H9 (cell line): ENCODE measurements around the gene C5orf22. TPM values are rescaled to one million over a fixed set of nuclear protein-coding genes. Genes with fewer than 3 reads are reported as not detected.

Source experiments
- DNase-seq: peaks from one replicate; pipeline ENCODE4 v3.0.0-alpha.2; 2017
- H2AFZ ChIP-seq: one replicate; pipeline ENCODE4 v1.6.1; 2013; ENCODE audit warnings: mild to moderate bottlenecking, low read length, control low read depth, moderate library complexity
- H2AK5ac ChIP-seq: 2 replicates; pipeline ENCODE4 v1.6.1; 2013; ENCODE audit warnings: low read length, control low read depth, mixed read lengths; ENCODE audit not compliant: insufficient read length
- H2BK120ac ChIP-seq: one replicate; pipeline ENCODE4 v1.6.1; 2013; ENCODE audit warnings: low read depth, mild to moderate bottlenecking, low read length, control low read depth, inconsistent platforms; ENCODE audit not compliant: poor library complexity, severe bottlenecking
- H2BK12ac ChIP-seq: 2 replicates; pipeline ENCODE4 v1.6.1; 2013; ENCODE audit warnings: low read length, control low read depth, mixed read lengths, low read depth; ENCODE audit not compliant: insufficient read length
- H2BK15ac ChIP-seq: 2 replicates; pipeline ENCODE4 v1.6.1; 2013; ENCODE audit warnings: low read depth, low read length, control low read depth
- H2BK20ac ChIP-seq: one replicate; pipeline ENCODE4 v1.6.1; 2013; ENCODE audit warnings: low read depth, mild to moderate bottlenecking, low read length, control low read depth, inconsistent platforms; ENCODE audit not compliant: poor library complexity, severe bottlenecking
- H2BK5ac ChIP-seq: 2 replicates; pipeline ENCODE4 v1.6.1; 2013; ENCODE audit warnings: low read length, control low read depth, mixed read lengths; ENCODE audit not compliant: insufficient read length
- H3K14ac ChIP-seq: 2 replicates; pipeline ENCODE4 v1.6.1; 2013; ENCODE audit warnings: low read length, control low read depth; ENCODE audit not compliant: insufficient read depth
- H3K18ac ChIP-seq: 2 replicates; pipeline ENCODE4 v1.6.1; 2013; ENCODE audit warnings: low read depth, mild to moderate bottlenecking, mixed read lengths, low read length, control low read depth; ENCODE audit not compliant: insufficient read length
- H3K23ac ChIP-seq: 2 replicates; pipeline ENCODE4 v1.6.1; 2013; ENCODE audit warnings: low read length, control low read depth, mixed read lengths, low read depth; ENCODE audit not compliant: insufficient read length
- H3K23me2 ChIP-seq: 2 replicates; pipeline ENCODE4 v1.6.1; 2013; ENCODE audit warnings: low read depth, mild to moderate bottlenecking, mixed read lengths, low read length, control low read depth; ENCODE audit not compliant: insufficient read length, poor library complexity, severe bottlenecking
- H3K27ac ChIP-seq: 2 replicates; pipeline ENCODE4 v1.5.1; 2013; ENCODE audit warnings: low read length, control low read depth, mixed read lengths, low read depth; ENCODE audit not compliant: insufficient read length
- H3K27me3 ChIP-seq: 2 replicates; pipeline ENCODE4 v1.6.1; 2013; ENCODE audit warnings: low read length, control low read depth, inconsistent platforms; ENCODE audit not compliant: insufficient read depth
- H3K4ac ChIP-seq: 2 replicates; pipeline ENCODE4 v1.6.1; 2013; ENCODE audit warnings: low read depth, mild to moderate bottlenecking, control low read depth, inconsistent platforms, low read length, moderate library complexity
- H3K4me1 ChIP-seq: 2 replicates; pipeline ENCODE4 v1.6.1; 2013; ENCODE audit warnings: low read length, control low read depth, inconsistent platforms; ENCODE audit not compliant: insufficient read depth
- H3K4me2 ChIP-seq: 2 replicates; pipeline ENCODE4 v1.6.1; 2013; ENCODE audit warnings: low read length, control low read depth, mixed read lengths; ENCODE audit not compliant: insufficient read length, insufficient read depth
- H3K56ac ChIP-seq: 2 replicates; pipeline ENCODE4 v1.6.1; 2013; ENCODE audit warnings: low read depth, mild to moderate bottlenecking, mixed read lengths, low read length, control low read depth; ENCODE audit not compliant: insufficient read length
- H3K79me1 ChIP-seq: 2 replicates; pipeline ENCODE4 v1.6.1; 2013; ENCODE audit warnings: low read depth, mild to moderate bottlenecking, moderate library complexity, low read length, control low read depth, inconsistent platforms; ENCODE audit not compliant: insufficient read depth, poor library complexity, severe bottlenecking
- H3K79me2 ChIP-seq: 2 replicates; pipeline ENCODE4 v1.6.1; 2013; ENCODE audit warnings: low read length, control low read depth, inconsistent platforms; ENCODE audit not compliant: insufficient read depth
- H3K9ac ChIP-seq: 2 replicates; pipeline ENCODE4 v1.6.1; 2013; ENCODE audit warnings: low read length, control low read depth, mixed read lengths; ENCODE audit not compliant: insufficient read length; ENCODE audit errors: extremely low read depth
- H3K9me3 ChIP-seq: one replicate; pipeline ENCODE4 v1.6.1; 2013; ENCODE audit warnings: low read depth, low read length, inconsistent platforms; ENCODE audit not compliant: control insufficient read depth
- H3T11ph ChIP-seq: one replicate; pipeline ENCODE4 v1.6.1; 2013; ENCODE audit warnings: mild to moderate bottlenecking, low read length, control low read depth, inconsistent platforms
- H4K20me1 ChIP-seq: one replicate; pipeline ENCODE4 v1.6.1; 2013; ENCODE audit not compliant: control insufficient read depth, insufficient read length, insufficient read depth
- H4K5ac ChIP-seq: 2 replicates; pipeline ENCODE4 v1.6.1; 2013; ENCODE audit warnings: low read depth, mild to moderate bottlenecking, mixed read lengths, low read length, control low read depth; ENCODE audit not compliant: insufficient read length
- H4K8ac ChIP-seq: replicated peaks from 2 replicates; pipeline ENCODE4 v1.6.1; 2013; ENCODE audit warnings: low read length, control low read depth, mixed read lengths, low read depth; ENCODE audit not compliant: insufficient read length
- H4K91ac ChIP-seq: 2 replicates; pipeline ENCODE4 v1.6.1; 2013; ENCODE audit warnings: low read depth, mild to moderate bottlenecking, moderate library complexity, mixed read lengths, low read length, control low read depth; ENCODE audit not compliant: insufficient read length
- H3K27ac Mint-ChIP-seq, 3 experiments: 2 replicates in 2 of 3; 3 replicates in 1 of 3; pipeline ENCODE4 v1.8.0; 2020 to 2021; ENCODE audit warnings: mixed read lengths in 3 of 3, mild to moderate bottlenecking in 1 of 3, moderate library complexity in 1 of 3
- H3K27me3 Mint-ChIP-seq: 2 replicates; pipeline ENCODE4 v1.8.0; 2021; ENCODE audit warnings: low read depth, mild to moderate bottlenecking, moderate library complexity, mixed read lengths
- H3K36me3 Mint-ChIP-seq, 3 experiments: 2 replicates in 2 of 3; 3 replicates in 1 of 3; pipeline ENCODE4 v1.8.0; 2020 to 2021; ENCODE audit warnings: low read depth in 3 of 3, mixed read lengths in 3 of 3; ENCODE audit not compliant: insufficient read depth in 1 of 3
- H3K4me1 Mint-ChIP-seq, 2 experiments: 2 replicates each; pipeline ENCODE4 v1.8.0; 2020; ENCODE audit warnings: mixed read lengths in 2 of 2
- H3K4me3 Mint-ChIP-seq, 2 experiments: 2 replicates in 1 of 2; 3 replicates in 1 of 2; pipeline ENCODE4 v1.8.0; 2020 to 2021; ENCODE audit warnings: mild to moderate bottlenecking in 2 of 2, mixed read lengths in 2 of 2, moderate library complexity in 1 of 2
- H3K9me3 Mint-ChIP-seq, 2 experiments: 2 replicates in 1 of 2; 3 replicates in 1 of 2; pipeline ENCODE4 v1.8.0; 2020; ENCODE audit warnings: mild to moderate bottlenecking in 2 of 2, mixed read lengths in 2 of 2, moderate library complexity in 1 of 2
- CTCF ChIP-seq: fragments of 200-600 bp; sonication (generic); conservative IDR thresholded peaks from 3 replicates; pipeline ENCODE4 v1.8.0; 2021; ENCODE audit warnings: antibody characterized with exemption, mild to moderate bottlenecking
- WGBS: extraction: QIAGEN DNeasy Blood & Tissue Kit; methylation state at CpG from one replicate; pipeline ENCODE4 v1.1.7; 2013; ENCODE audit warnings: missing lambda C conversion rate, low lambda C conversion rate, mixed read lengths; ENCODE audit not compliant: insufficient read length; ENCODE audit errors: extremely low coverage; 5-methylcytosine and 5-hydroxymethylcytosine counted together
- total RNA-seq: library from RNA; stranded (reverse); gene quantifications from 2 replicates; pipeline ENCODE4 v1.2.1, GENCODE V29; 2021

C5orf22 gene
- total RNA-seq, 1 experiment from 2014 or later, result 34.0 TPM

- Mint-ChIP-seq H3K9me3 (peaks cover 13 to 18% of the 10 kb centered on the region in 2 experiments), H3K27ac (no peak overlapping the region), H3K27me3 (no peaks in the 10 kb centered on the region), H3K4me1 (peaks cover 10 to 18% of the 10 kb centered on the region in 2 experiments), H3K36me3 (peaks cover 2 to 15% (median 4%) of the 10 kb centered on the region in 3 experiments; a peak in 5 of 7 replicates), H3K4me3 (no peak overlapping the region)
- Histone ChIP-seq H2AK5ac (no peak overlapping the region), H2BK5ac (no peak overlapping the region), H3T11ph (no peak overlapping the region), H3K9me3 (no peaks in the 10 kb centered on the region), H3K4me1 (no peaks in the 10 kb centered on the region; the same call in 1 of the 2 replicates), H3K79me1 (no peaks in the 10 kb centered on the region), H4K91ac (no peak overlapping the region), H3K27me3 (no peaks in the 10 kb centered on the region), H3K4me2 (no peak overlapping the region), H2BK20ac (no peak overlapping the region), H2BK120ac (no peak overlapping the region), H2BK12ac (no peak overlapping the region), H3K18ac (no peak overlapping the region), H3K27ac (no peak overlapping the region), H3K14ac (no peak overlapping the region), H2BK15ac (no peak overlapping the region), H3K4ac (no peak overlapping the region), H4K5ac (no peak overlapping the region), H3K23me2 (no peaks in the 10 kb centered on the region), H3K56ac (no peak overlapping the region), H2AFZ (no peak overlapping the region), H4K8ac (no peak overlapping the region), H3K23ac (no peak overlapping the region), H3K9ac (no peak overlapping the region), H4K20me1 (no peaks in the 10 kb centered on the region), H3K79me2 (no peaks in the 10 kb centered on the region)
- no CpG with 5 or more reads among the region's 3 CpGs for WGBS
- TF ChIP-seq CTCF, result no peak
- no peak for DNase-seq
Observed at GRCh38 chr5:31585166-31585894, 53.2 kb downstream of the C5orf22 start.
